OCI-LY1 (cell line): ENCODE results near the gene GASK1A.

Experiments used
- CTCF ChIP-seq: fragments of 200-600 bp; sonication (generic), shearing (Covaris generic); IDR thresholded peaks from 2 replicates; pipeline ENCODE4 v1.5.1; 2017; ENCODE audit warnings: mild to moderate bottlenecking, antibody characterized with exemption, low read length, moderate library complexity, mixed read lengths
- EZH2 ChIP-seq: fragments of 200-600 bp; sonication (generic), shearing (Covaris generic); IDR thresholded peaks from 2 replicates; pipeline ENCODE4 v1.8.0; 2017; ENCODE audit warnings: borderline replicate concordance, mixed run types, mild to moderate bottlenecking, antibody characterized with exemption, low read length, moderate library complexity, mixed read lengths

DNA sequence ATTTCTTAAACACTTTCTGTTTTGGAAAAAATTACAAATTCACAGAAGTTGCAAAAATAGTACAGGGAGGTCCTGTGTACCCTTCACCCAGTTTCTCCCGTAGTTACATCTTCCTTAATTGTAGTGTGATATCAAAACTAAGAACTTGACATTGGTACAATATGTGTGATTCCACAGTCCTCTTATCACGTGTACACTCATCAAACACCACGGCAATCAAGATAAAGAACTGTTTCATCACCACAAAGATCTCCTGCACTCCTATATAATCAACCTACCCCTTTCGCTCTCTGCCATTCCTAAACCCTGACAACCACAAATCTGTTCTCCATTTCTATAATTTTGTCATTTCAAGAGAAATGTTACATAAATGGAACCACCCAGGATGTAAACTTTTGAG is 95.4 kb downstream of the GASK1A start:
- TF ChIP-seq CTCF: no peak
- no peak for TF ChIP-seq EZH2
